Mesendoderm (in vitro differentiated cells): Measurements from ENCODE around the gene SEC23A.

Source experiments
- DNase-seq: peaks from one replicate; pipeline ENCODE4 v3.0.0; 2013
- H2AK5ac ChIP-seq: 2 replicates; pipeline ENCODE4 v1.6.1; 2013; ENCODE audit warnings: low read length, inconsistent platforms
- H2BK120ac ChIP-seq: 2 replicates; pipeline ENCODE4 v1.6.1; 2013; ENCODE audit warnings: low read depth, mild to moderate bottlenecking, low read length, moderate library complexity, mixed read lengths
- H2BK15ac ChIP-seq: replicated peaks from 2 replicates; pipeline ENCODE4 v1.6.1; 2013; ENCODE audit warnings: low read depth, mild to moderate bottlenecking, moderate library complexity
- H2BK5ac ChIP-seq: 2 replicates; pipeline ENCODE4 v1.6.1; 2013; ENCODE audit warnings: low read length, inconsistent platforms
- H3K18ac ChIP-seq: 2 replicates; pipeline ENCODE4 v1.6.1; 2013; ENCODE audit warnings: mild to moderate bottlenecking, low read length, mixed read lengths
- H3K23ac ChIP-seq: one replicate; pipeline ENCODE4 v1.6.1; 2013; ENCODE audit warnings: low read length
- H3K27ac ChIP-seq: 2 replicates; pipeline ENCODE4 v1.5.1; 2013; ENCODE audit warnings: low read depth, mild to moderate bottlenecking, inconsistent platforms, low read length, moderate library complexity
- H3K27me3 ChIP-seq: 2 replicates; pipeline ENCODE4 v1.6.1; 2013; ENCODE audit warnings: low read length, control low read depth, mild to moderate bottlenecking, inconsistent platforms; ENCODE audit not compliant: insufficient read depth, poor library complexity
- H3K36me3 ChIP-seq: 2 replicates; pipeline ENCODE4 v1.6.1; 2013; ENCODE audit warnings: low read length, inconsistent platforms; ENCODE audit not compliant: control insufficient read depth, insufficient read depth
- H3K4ac ChIP-seq: one replicate; pipeline ENCODE4 v1.6.1; 2013; ENCODE audit warnings: low read depth, mild to moderate bottlenecking, low read length, moderate library complexity
- H3K4me1 ChIP-seq: 2 replicates; pipeline ENCODE4 v1.6.1; 2013; ENCODE audit warnings: low read depth, low read length, inconsistent platforms; ENCODE audit not compliant: control insufficient read depth
- H3K4me2 ChIP-seq: 2 replicates; pipeline ENCODE4 v1.6.1; 2013; ENCODE audit warnings: low read length
- H3K4me3 ChIP-seq: 2 replicates; pipeline ENCODE4 v1.5.1; 2013; ENCODE audit warnings: mild to moderate bottlenecking, low read length
- H3K56ac ChIP-seq: one replicate; pipeline ENCODE4 v1.6.1; 2013; ENCODE audit warnings: low read length
- H3K79me1 ChIP-seq: 2 replicates; pipeline ENCODE4 v1.6.1; 2013; ENCODE audit warnings: low read length, inconsistent platforms
- H3K79me2 ChIP-seq: 2 replicates; pipeline ENCODE4 v1.6.1; 2013; ENCODE audit warnings: mild to moderate bottlenecking, low read length; ENCODE audit not compliant: control insufficient read depth, insufficient read depth
- H3K9ac ChIP-seq: 2 replicates; pipeline ENCODE4 v1.6.1; 2013; ENCODE audit warnings: low read length, inconsistent platforms
- H4K5ac ChIP-seq: one replicate; pipeline ENCODE4 v1.6.1; 2013; ENCODE audit warnings: low read length
- H4K8ac ChIP-seq: one replicate; pipeline ENCODE4 v1.6.1; 2013; ENCODE audit warnings: low read depth, mild to moderate bottlenecking, control low read depth, low read length, moderate library complexity
- WGBS: extraction: QIAGEN DNeasy Blood & Tissue Kit; methylation state at CpG from one replicate; pipeline ENCODE4 v1.1.7; 2013; ENCODE audit warnings: low lambda C conversion rate, missing lambda C conversion rate; ENCODE audit not compliant: insufficient coverage; ENCODE audit errors: extremely low coverage; 5-methylcytosine and 5-hydroxymethylcytosine counted together

Gene SEC23A

DNA sequence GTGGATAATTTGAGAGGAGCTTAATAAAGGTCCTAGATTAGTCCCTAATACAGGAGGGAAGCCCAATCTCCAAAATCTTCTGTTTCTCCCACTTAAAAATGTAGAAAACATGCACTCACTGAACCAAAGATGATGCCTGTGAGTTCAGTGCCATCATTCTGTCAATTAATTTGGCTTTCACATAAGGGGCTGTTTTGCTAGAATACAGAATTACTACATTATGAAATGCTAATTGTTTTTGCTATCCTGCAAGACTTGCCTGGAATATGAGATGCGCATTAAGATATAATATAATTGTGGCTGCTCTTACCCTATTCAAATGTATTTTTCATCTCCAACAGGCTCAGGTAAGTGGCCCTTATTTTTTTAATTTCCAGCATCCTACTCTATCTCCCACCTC lies 111.7 kb downstream of the SEC23A start:
- no peak overlapping the region for H3K56ac ChIP-seq
- no peaks in the 10 kb centered on the region for H3K27me3 ChIP-seq
- no peak overlapping the region for H2BK120ac ChIP-seq
- no peak overlapping the region for H4K8ac ChIP-seq
- H2BK5ac ChIP-seq = no peak overlapping the region
- no peak overlapping the region for H3K27ac ChIP-seq
- no peak overlapping the region for H3K4me2 ChIP-seq
- H3K4ac ChIP-seq = no peak overlapping the region
- no peak overlapping the region for H2BK15ac ChIP-seq
- H3K36me3 ChIP-seq = no peaks in the 10 kb centered on the region
- H3K4me3 ChIP-seq = no peak overlapping the region
- H3K79me1 ChIP-seq = no peaks in the 10 kb centered on the region
- no CpG with 5 or more reads among the region's 1 CpG for WGBS
- no peak overlapping the region for H3K9ac ChIP-seq
- DNase-seq = no peak
- no peak overlapping the region for H2AK5ac ChIP-seq
- no peak overlapping the region for H3K18ac ChIP-seq
- no peaks in the 10 kb centered on the region for H3K79me2 ChIP-seq
- no peak overlapping the region for H4K5ac ChIP-seq
- no peak overlapping the region for H3K23ac ChIP-seq
- H3K4me1 ChIP-seq = no peaks in the 10 kb centered on the region

GRCh38 chr14:38989922-38990546 lies 113.0 kb downstream of the SEC23A start:
- H3K4me2 ChIP-seq = no peak overlapping the region
- H3K4me1 ChIP-seq = no peaks in the 10 kb centered on the region
- no peak overlapping the region for H3K4ac ChIP-seq
- H2BK5ac ChIP-seq = no peak overlapping the region
- no peak overlapping the region for H2BK15ac ChIP-seq
- H4K8ac ChIP-seq = no peak overlapping the region
- no peaks in the 10 kb centered on the region for H3K36me3 ChIP-seq
- no peak overlapping the region for H3K23ac ChIP-seq
- no CpG with 5 or more reads among the region's 2 CpGs for WGBS
- H3K79me1 ChIP-seq = no peaks in the 10 kb centered on the region
- H4K5ac ChIP-seq = no peak overlapping the region
- H3K56ac ChIP-seq = no peak overlapping the region
- no peak overlapping the region for H2BK120ac ChIP-seq
- DNase-seq = no peak
- H3K4me3 ChIP-seq = no peak overlapping the region
- H3K27me3 ChIP-seq = no peaks in the 10 kb centered on the region
- no peak overlapping the region for H2AK5ac ChIP-seq
- no peak overlapping the region for H3K27ac ChIP-seq
- H3K9ac ChIP-seq = no peak overlapping the region
- no peaks in the 10 kb centered on the region for H3K79me2 ChIP-seq
- no peak overlapping the region for H3K18ac ChIP-seq

DNA sequence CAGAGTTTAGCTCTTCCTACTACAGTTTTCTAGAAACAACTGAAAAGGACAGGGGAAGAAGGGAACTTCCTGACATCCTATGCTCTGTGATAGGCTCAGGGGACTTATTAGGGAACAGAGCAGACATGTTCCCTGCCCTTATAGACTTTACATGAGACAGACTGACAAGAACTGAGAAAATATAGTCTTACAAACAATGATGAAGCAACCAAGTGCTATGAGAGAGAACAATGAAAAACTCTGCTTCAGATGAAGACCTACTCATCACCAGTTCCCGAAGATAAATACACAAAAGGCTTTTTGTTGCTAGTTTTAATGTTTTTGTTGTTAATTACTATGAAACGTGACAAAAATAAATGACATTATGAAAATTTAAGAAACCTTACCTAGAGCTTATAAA lies 115.3 kb downstream of the SEC23A start:
- Histone ChIP-seq H3K4me2 (no peak overlapping the region), H3K23ac (no peak overlapping the region), H3K27ac (no peak overlapping the region), H4K8ac (no peak overlapping the region), H3K9ac (no peak overlapping the region), H3K18ac (no peak overlapping the region), H4K5ac (no peak overlapping the region), H2BK5ac (no peak overlapping the region), H2BK120ac (no peak overlapping the region), H3K36me3 (no peaks in the 10 kb centered on the region), H3K79me2 (no peaks in the 10 kb centered on the region), H3K56ac (no peak overlapping the region), H3K4ac (no peak overlapping the region), H3K4me1 (no peaks in the 10 kb centered on the region), H2BK15ac (no peak overlapping the region), H2AK5ac (no peak overlapping the region), H3K79me1 (no peaks in the 10 kb centered on the region), H3K27me3 (no peaks in the 10 kb centered on the region), H3K4me3 (no peak overlapping the region)
- DNase-seq = no peak
- WGBS = no CpG with 5 or more reads among the region's 2 CpGs

GRCh38 chr14:38982837-38983236 lies 120.2 kb downstream of the SEC23A start:
- H2BK15ac ChIP-seq = no peak overlapping the region
- WGBS = no CpG with 5 or more reads among the region's 1 CpG
- H2BK5ac ChIP-seq = no peak overlapping the region
- H4K5ac ChIP-seq = no peak overlapping the region
- no peaks in the 10 kb centered on the region for H3K4me1 ChIP-seq
- no peak overlapping the region for H3K4me3 ChIP-seq
- H3K23ac ChIP-seq = no peak overlapping the region
- no peaks in the 10 kb centered on the region for H3K79me2 ChIP-seq
- no peak overlapping the region for H3K56ac ChIP-seq
- H2BK120ac ChIP-seq = no peak overlapping the region
- H2AK5ac ChIP-seq = no peak overlapping the region
- no peak for DNase-seq
- H3K36me3 ChIP-seq = no peaks in the 10 kb centered on the region
- H3K79me1 ChIP-seq = no peaks in the 10 kb centered on the region
- H3K27me3 ChIP-seq = no peaks in the 10 kb centered on the region
- no peak overlapping the region for H3K27ac ChIP-seq
- no peak overlapping the region for H3K18ac ChIP-seq
- H3K4me2 ChIP-seq = no peak overlapping the region
- H4K8ac ChIP-seq = no peak overlapping the region
- no peak overlapping the region for H3K9ac ChIP-seq
- no peak overlapping the region for H3K4ac ChIP-seq

GRCh38 chr14:38982278-38982677 lies 120.8 kb downstream of the SEC23A start:
- WGBS = no CpG with 5 or more reads among the region's 3 CpGs
- H4K5ac ChIP-seq = no peak overlapping the region
- no peak overlapping the region for H4K8ac ChIP-seq
- no peak overlapping the region for H3K4me3 ChIP-seq
- H3K9ac ChIP-seq = no peak overlapping the region
- no peak overlapping the region for H3K27ac ChIP-seq
- DNase-seq = no peak
- no peaks in the 10 kb centered on the region for H3K79me2 ChIP-seq
- H3K79me1 ChIP-seq = no peaks in the 10 kb centered on the region
- H2BK120ac ChIP-seq = no peak overlapping the region
- H3K4me1 ChIP-seq = no peaks in the 10 kb centered on the region
- no peak overlapping the region for H2BK15ac ChIP-seq
- no peak overlapping the region for H2BK5ac ChIP-seq
- no peaks in the 10 kb centered on the region for H3K36me3 ChIP-seq
- no peak overlapping the region for H3K23ac ChIP-seq
- H3K18ac ChIP-seq = no peak overlapping the region
- no peak overlapping the region for H2AK5ac ChIP-seq
- no peak overlapping the region for H3K4me2 ChIP-seq
- no peak overlapping the region for H3K56ac ChIP-seq
- H3K4ac ChIP-seq = no peak overlapping the region
- H3K27me3 ChIP-seq = no peaks in the 10 kb centered on the region
